Measurements from ENCODE around the gene ABCD3. TPM values are rescaled to one million over a fixed set of nuclear protein-coding genes. Genes with fewer than 3 reads are reported as not detected.
"Not testable (repeated sequence)": the region's sequence is repeated elsewhere in the genome, so short reads cannot be mapped to it uniquely, and the experiment has no call there.

Gene ABCD3
- total RNA-seq, 1 experiment from 2014 or later: 45.1 TPM

DNA sequence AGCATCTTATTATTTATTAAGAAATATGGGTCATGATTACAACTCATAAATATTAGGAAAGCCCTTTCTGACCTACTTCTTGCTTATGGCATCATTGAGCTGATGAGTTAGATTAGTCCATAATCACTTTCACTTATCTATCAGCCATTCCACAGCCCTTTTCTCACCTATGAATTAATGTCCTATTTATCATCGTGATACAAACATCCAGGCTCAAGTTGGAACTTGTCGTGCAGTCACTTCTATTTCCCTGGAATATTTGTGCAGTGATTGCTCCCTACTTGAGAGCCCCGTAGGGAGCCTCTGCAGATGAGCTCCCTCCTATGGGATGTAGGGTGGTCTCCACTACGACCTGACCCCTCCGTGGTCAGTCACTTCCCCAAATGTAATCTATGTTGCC lies 131.5 kb downstream of the ABCD3 start:
- DNase-seq (ENCODE audit: low spot score): no peak

DNA sequence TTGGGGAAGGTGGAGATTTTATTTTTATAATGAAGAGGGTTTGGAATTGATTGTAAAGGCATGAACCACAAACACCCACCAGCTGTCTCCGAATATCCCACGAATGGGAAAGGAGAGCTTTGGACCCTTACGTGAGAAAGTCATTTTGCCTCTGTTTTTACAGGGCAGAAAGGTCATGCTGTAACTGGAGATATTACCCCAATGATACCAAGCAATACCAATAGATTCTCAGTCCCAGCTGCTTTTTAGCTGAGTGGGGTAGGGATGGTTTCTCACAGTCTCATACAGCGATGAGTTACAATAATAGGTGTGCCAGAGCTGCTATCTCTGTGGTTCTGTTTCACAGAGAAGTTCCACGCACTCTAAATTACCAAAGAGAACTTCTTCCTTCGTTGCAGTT lies 132.2 kb downstream of the ABCD3 start:
- no peak for DNase-seq (ENCODE audit: low spot score)

DNA sequence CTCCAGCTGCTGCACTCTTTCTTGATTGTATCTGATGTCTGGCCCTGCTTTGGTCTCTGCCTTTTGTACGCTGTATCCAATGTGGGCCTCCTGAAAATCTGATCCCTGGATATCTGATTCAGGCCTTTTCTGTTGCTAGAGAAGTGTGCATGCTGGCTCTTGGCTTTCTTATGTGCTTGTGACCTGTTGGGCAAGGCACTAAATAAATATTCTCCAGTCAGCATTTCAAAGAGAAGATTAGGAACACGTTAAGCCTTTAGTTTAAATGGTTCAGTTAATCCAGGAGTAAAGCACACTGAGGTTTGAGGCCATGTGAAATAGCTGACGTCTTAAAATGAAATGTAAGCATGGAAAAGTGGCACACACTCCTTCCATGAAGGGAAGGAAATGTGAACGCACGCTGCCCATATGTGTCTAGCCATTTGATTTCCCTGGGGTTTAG lies 132.6 kb downstream of the ABCD3 start:
- DNase-seq (ENCODE audit: low spot score): no peak

DNA sequence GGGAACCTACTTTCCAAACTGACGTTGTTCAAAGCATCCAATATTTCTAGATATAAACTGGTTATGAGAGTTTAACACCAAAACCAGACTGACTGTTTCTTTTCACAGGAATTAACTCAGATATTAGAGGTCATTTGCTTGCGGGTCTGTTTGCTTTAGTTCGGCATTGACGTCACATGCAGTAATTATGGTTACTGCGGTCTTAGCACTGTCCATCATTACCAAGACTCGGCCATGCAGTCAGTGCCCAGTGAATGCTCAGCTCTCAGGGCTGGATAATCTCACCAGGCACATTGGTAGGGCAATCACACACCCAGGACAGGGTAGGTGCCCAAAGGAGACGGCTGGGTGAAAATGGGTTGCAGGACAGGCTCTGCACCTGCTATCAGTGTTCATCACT lies 133.3 kb downstream of the ABCD3 start:
- DNase-seq (ENCODE audit: low spot score): no peak

DNA sequence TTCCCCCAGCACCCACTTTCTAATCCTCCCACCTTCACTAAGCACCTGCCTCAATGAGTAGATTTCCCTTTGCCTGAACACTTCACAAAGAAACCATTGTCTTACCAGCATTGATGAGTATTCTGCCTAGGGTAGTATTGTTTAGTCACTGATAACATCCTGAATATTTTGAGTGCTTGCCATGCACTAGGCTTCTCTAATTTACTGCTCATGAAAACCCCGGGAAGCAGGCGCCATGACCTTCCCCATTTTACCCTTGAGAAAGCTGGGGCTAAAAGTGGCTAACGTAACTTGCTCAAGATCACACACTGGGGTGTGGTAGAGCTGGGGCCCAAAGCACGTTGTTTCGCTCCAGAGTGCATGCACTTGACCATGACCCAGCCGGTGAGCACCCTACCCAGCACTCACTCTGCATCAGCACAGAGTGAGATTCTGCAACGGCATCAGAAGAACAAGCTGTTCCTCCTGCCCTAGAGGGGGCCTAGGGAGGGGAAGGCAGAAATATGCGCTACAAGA lies 133.9 kb downstream of the ABCD3 start:
- no peak for DNase-seq (ENCODE audit: low spot score)

DNA sequence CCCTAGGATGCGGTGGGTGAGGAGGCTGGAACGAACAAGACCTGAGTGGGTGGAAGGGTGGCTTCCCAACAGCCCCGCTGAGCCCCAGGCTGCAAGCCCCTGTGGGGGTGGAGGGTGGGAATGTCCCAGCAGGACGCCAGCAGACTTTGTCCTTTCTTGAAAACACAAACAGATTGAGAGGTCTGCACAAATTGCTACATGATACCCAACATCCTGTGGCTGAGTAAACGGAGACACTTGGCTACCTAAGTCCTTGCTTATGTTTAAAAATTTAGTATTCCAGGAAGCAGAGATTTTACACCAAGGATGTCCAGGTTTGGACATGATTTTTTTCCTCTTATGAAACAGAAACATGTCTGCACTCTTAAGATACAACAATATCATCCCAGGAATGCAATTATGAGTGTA lies 135.1 kb downstream of the ABCD3 start:
- DNase-seq (ENCODE audit: low spot score): peak; percentile 43

DNA sequence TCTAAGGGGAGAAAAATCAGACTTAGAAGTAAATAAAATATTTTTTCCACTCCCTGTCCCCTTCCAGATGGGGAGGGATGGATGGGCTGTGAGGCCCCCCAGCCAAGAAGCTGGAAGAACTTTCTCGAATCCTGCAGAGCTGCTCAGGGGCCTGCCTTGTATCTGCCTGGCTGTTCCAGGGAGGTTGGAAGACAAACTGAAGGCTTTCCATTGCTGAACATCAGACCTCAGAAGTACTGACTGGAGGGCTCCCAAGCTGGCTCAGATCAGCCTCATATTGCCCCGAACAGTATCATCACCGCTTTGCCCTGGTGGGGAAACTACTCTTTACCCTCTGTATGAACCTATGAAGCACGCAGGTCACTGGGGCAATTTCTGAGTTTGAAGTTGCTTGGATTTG lies 135.7 kb downstream of the ABCD3 start:
- no peak for DNase-seq (ENCODE audit: low spot score)

DNA sequence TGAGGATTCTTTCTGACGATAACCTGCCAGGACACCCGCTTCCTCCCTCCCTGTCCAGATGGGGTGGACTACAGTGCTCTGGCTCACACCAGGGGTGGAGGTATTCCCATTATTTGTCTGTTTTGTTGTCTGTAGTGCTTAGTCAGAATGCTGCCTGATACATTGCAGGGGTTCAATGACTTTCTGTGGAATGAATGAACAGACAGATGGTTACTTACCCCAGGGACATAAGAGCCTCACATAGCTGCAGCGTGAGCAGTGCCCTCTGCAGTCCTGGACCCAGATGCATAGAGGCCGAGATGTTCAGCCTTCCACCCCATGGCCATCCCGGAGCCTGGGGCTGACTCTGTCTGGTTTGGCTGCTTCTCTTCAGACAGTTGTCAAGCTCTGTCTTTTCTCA lies 136.4 kb downstream of the ABCD3 start:
- no peak for DNase-seq (ENCODE audit: low spot score)

DNA sequence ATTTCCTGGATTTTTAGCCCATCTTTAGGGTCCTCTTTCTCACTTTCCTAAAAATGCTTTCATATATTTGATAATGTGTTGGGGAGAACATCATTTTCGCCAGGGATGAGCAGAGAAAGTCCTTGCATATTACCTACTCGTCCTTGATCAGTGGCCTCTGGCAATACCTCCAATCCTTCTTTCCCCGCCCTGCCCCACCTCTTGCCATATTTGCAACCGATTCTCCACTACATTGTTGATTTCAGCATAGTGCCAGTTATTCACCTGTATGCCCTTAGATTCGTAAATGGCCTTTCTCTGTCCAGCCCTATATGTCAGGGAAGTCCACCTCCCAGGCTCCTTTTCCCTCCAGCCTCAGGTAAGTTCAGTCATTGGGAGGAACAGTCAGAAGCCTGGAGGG lies 136.9 kb downstream of the ABCD3 start:
- DNase-seq (ENCODE audit: low spot score): no peak

DNA sequence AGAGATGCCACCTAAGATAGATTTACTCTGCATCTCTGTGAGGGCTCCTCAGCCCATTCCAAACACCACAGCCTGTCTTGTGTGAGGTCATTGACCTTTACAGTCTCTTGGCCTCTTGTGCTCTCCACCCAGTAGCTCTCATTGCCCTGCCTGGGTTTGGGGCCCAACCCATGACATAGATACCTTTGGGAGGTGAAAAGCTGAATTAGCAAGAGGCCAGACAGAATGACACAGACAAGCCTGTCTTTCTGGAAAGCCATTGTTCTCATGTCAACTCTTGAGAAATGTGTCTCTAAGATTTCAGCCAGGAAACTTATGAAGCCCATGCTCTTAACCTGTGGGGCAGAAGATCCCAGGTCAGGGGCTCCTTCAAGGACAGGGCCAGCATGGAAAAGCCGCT lies 141.7 kb downstream of the ABCD3 start:
- DNase-seq (ENCODE audit: low spot score): no peak

DNA sequence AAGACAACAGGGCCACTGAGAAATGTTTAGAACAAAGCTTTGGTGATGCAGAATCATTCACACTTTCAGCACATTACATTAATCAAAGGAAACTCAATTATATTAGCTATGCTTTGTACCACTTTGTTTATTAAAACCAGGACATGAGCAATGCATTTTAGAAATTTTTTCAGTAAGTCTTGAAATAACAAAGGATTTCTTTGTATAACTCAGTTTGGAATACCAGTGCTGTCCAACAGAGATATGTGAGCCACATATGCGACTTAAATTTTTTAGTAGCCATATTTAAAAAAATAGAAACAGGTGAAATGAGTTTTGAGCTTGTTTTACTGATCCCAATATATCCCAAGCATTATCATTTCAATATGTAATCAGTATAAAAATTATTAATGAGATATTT lies 142.1 kb downstream of the ABCD3 start:
- no peak for DNase-seq (ENCODE audit: low spot score)

DNA sequence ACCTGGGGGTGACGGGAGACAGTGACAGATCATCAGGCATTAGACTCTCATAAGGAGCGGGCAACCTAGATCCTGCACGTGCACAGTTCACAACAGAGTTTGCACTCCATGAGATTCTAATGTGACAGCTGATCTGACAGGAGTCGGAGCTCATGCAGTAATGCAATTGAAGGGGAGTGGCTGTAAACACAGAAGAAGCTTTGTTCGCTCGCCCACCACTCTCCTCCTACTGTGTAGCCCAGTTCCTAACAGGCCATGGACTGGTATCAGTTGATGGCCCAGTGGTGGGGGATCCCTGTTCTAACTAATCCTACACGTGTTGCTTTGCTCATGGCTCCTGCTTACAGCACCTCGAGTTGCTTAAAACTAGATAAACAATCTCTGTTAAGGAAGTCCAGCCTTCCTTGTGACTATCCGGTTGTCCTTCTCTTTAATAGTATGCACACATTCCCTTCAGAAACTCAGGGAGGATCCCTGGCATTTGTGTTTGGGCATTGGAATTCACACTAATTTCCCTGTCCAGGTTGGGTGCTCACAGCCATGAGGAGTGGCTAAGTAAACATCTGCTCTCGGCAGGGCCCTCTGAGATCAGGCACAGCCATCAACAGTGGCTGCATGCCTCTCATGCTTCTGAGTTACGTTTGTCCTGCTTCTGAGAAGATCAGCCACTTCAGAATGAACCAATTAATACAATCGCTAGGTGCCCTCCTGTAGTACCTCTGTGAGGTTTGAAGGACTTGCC lies 144.5 kb downstream of the ABCD3 start:
- no peak for DNase-seq (ENCODE audit: low spot score)

DNA sequence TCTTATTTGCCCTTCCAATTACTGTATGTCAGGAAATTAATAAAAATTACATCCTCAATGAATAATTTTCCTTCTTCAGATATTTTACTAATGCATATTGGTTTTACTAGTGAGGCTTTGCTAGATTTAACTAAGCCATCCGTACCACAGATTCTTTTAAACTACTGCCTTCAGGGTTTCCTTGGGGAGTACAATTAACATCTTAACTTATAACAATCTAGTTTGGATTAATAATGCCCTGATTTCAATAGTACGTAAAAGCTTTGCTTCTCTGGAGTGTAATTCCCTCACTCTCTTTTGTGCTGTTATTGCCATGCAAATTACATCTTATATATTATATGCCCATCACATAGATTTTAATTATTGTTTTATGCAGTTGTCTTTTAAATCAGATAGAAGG lies 147.7 kb downstream of the ABCD3 start:
- DNase-seq (ENCODE audit: low spot score): no peak

DNA sequence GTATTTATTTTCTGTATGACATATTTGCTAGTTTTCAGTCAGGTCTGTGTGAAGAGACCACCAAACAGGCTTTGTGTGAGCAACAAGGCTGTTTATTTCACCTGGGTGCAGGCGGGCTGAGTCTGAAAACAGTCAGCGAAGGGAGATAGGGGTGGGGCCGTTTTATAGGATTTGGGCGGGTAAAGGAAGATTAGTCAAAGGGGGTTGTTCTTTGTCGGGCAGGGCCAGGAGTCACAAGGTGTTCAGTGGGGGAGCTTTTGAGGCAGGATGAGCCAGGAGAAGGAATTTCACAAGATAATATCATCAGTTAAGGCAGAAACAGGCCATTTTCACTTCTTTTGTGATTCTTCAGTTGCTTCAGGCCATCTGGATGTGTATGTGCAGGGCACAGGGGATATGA lies 148.2 kb downstream of the ABCD3 start:
- DNase-seq (ENCODE audit: low spot score): not testable (repeated sequence)

DNA sequence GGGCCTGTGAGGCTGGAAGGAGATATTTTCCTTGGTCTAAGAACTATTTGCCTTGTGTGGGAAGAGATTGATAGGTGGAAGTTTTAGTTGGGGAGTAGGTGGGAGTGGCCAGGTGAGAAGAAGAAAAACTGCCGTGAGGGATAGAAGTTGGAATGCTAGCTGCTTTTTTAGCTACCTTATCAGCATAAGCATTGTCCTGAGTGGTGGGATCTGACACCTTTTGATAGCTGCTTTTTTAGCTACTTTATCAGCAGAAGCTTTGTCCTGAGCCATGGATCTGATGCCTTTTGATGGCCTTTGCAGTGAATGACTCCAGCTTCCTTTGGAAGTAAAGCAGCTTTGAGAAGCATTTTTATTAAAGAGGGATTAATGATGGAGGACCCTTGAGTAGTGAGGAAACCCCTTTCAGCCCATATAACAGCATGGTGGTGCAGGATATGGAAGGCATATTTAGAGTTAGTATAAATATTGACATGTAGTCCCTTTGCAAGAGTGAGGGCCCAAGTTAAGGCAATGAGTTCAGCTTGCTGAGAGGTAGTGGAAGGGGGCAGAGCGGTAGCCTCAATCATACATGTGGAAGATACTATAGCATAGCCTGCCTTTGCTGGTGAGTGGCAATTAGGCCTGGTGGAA lies 149.9 kb downstream of the ABCD3 start:
- DNase-seq (ENCODE audit: low spot score): not testable (repeated sequence)

Other genes starting within 250 kb of the ABCD3 start
- gene ARHGAP29, start 180.8 kb upstream of the ABCD3 start, total RNA-seq (2014; rRNA removed; shearing (Covaris generic)): 3.6 and 4.2 TPM in 2 replicates
- 42.6 and 43.3 TPM in 2 replicates for gene F3, start 123.4 kb downstream of the ABCD3 start, total RNA-seq (2014; rRNA removed; shearing (Covaris generic))